PFSK-1 (cell line): Measurements from ENCODE around the gene SUPT7L.
A peak's percentile ranks its signal among the peaks of the same experiment; 100 is the strongest.

ENCODE experiments used
- FOXP2 ChIP-seq: optimal IDR thresholded peaks from 2 replicates; pipeline ENCODE3; 2011; ENCODE audit warnings: borderline replicate concordance, control low read depth, inconsistent platforms; ENCODE audit not compliant: insufficient read depth; ENCODE audit errors: extremely low read length, extremely low read depth
- POLR2AphosphoS5 ChIP-seq: IDR thresholded peaks from 2 replicates; pipeline ENCODE4 v1.6.1; 2012; ENCODE audit warnings: low read depth, mild to moderate bottlenecking, control low read depth, low read length, moderate library complexity
- REST ChIP-seq, 2 experiments: IDR thresholded peaks; 2 replicates each; pipeline versions ENCODE4 v1.6.1 to v1.8.0; 2011 to 2012; ENCODE audit warnings: low read depth in 2 of 2, low read length in 2 of 2, control low read depth in 1 of 2, inconsistent platforms in 1 of 2, mild to moderate bottlenecking in 1 of 2, moderate library complexity in 1 of 2; ENCODE audit not compliant: insufficient read depth in 1 of 2
- SIN3A ChIP-seq: IDR thresholded peaks from 2 replicates; pipeline ENCODE4 v1.6.1; 2012; ENCODE audit warnings: mild to moderate bottlenecking, low read length, moderate library complexity, borderline replicate concordance; ENCODE audit not compliant: insufficient read depth
- TAF1 ChIP-seq: IDR thresholded peaks from 2 replicates; pipeline ENCODE4 v1.6.1; 2012; ENCODE audit warnings: low read length, control low read depth, borderline replicate concordance; ENCODE audit not compliant: insufficient read depth

SUPT7L gene

GRCh38 chr2:27634291-27634690 lies 29.1 kb downstream of the SUPT7L start:
- TF ChIP-seq FOXP2 = no peak
- no peak for TF ChIP-seq POLR2AphosphoS5
- TF ChIP-seq SIN3A = no peak

DNA sequence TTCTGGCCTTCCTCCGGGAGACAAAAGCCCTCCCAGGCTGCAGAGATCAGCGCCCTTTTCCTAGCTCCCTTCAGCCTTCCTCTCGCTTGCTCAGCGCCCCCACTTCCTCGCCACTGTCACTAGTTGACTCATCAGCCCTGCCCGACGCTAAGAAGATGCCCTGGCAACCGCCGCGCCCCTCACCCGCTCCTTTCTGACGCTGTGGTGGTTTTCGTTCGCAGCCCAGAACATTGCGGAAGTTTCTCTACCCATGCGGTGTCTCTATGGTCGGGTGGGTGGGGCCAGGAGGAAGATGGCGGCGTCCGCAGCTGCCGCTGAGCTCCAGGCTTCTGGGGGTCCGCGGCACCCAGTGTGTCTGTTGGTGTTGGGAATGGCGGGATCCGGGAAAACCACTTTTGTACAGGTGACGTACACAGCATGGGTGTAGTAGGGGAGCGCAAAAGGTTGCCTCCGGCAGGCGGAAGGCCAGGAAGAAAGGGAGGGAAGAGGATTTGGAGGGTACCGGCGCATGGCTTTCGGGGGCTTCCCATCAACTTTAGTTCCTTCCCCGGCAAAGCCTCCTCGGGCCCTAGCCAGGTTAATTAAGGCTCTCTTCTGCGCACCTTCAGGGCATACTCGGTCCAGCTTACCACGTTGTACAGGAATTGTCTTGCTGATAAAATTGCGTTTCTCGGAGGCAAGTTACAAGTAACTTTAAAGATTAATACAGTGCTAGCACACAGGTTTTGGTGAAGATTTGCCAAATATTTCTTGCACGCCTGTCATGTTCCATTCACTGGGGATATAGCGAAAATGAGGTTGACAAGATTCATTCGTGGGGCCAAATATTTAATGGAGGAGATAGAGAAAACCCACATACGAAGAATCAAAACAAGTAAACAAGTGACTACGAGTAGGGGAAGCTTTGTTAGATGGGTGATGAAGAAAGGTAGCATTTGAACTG lies 34.4 kb downstream of the SUPT7L start, which contains the start of the genes CCDC121 and GPN1:
Gene CCDC121 (minus strand): TSS at position 246 of the 943 bp plus-strand sequence. CDS start 1,213 bp downstream, outside the sequence.
Gene GPN1 (plus strand): TSS at position 284 of the 943 bp plus-strand sequence. CDS start 9 bp downstream, at position 293.
- TF ChIP-seq FOXP2 (no peak), POLR2AphosphoS5 (peak; percentile 89), TAF1 (peak; percentile 97), REST (IDR thresholded peaks at IDR 0.05; ENCODE audit: insufficient read depth in 1 of 2, low read depth in 2 of 2, low read length in 2 of 2) (0 out of 4 replicates have a peak, but pooled peaks of 1 of the 2 experiments have one; percentile 34), SIN3A (peak; percentile 96; the same call in 1 of the 2 replicates)

DNA sequence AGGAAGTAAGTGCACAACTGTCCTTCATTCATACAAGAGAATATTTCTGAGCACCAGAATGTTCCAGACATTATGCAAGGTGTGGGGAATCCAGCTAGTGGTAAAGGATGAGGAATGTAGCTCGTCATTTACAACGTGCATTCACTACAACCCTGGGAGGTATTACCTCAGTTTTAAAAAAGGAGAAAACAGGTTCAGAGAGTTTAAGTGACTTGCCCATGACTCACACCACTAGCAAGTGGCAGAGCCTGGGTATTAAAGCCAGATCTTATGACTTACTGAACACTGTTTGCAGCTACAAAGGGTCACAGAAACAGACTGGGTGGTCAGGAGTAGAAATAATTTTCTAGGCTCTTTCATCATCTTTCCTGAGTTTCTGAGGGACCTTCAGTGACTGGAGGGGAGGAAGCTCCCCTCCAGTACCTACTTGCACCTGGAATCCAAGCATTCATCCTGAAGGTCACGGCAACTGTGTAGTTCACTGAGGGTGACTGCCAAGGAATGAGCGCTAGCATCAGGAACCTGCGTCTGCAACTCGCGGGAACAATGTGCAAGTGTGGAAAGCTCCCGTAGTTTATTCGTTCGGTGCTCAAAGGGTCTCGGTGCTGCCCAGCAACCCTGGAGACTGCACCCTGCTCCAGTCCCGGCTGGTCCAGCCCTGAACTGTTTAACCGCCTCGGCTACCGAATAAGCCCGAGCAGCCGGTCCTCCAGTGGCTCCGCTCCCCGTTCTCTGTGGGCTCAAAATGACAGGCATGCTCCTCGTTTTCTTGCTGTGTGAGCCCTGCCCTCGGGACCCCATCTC lies 35.2 kb downstream of the SUPT7L start:
- TF ChIP-seq POLR2AphosphoS5 (no peak), FOXP2 (no peak), SIN3A (no peak), TAF1 (no peak), REST (IDR thresholded peaks at IDR 0.05; ENCODE audit: insufficient read depth in 1 of 2, low read depth in 2 of 2, low read length in 2 of 2) (no peak)

DNA sequence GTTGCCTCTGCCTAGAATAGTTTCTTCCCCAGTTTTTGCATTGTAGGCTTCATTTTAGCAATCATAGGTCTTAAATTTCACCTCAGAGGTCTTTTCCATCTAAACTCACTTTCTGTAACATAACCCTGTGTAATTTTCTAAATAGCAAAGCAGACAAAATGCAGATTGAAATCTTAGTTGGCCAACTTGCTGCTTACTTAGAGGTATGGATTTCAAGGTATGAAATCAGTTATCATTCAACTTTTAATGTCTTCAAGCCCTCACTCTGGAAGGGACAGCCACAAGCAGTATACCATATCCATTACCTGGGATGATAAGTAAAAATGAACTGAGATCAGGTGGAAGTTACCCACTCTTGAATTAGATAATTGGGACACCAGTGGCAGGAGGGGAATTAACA lies 38.5 kb downstream of the SUPT7L start:
- TF ChIP-seq FOXP2 = no peak
- no peak for TF ChIP-seq POLR2AphosphoS5
- TF ChIP-seq SIN3A = no peak
- TF ChIP-seq REST (IDR thresholded peaks at IDR 0.05; ENCODE audit: insufficient read depth in 1 of 2, low read depth in 2 of 2, low read length in 2 of 2) = no peak
- no peak for TF ChIP-seq TAF1

- TF ChIP-seq REST (IDR thresholded peaks at IDR 0.05; ENCODE audit: insufficient read depth in 1 of 2, low read depth in 2 of 2, low read length in 2 of 2) (no peak), POLR2AphosphoS5 (no peak), SIN3A (no peak), FOXP2 (no peak), TAF1 (no peak)
Measured at GRCh38 chr2:27622921-27623384, 40.5 kb downstream of the SUPT7L start.
